ENCODE results near the gene MFAP5. TPM values are rescaled to one million over a fixed set of nuclear protein-coding genes. Genes with fewer than 3 reads are reported as not detected.

The MFAP5 gene
- polyA plus RNA-seq, 2 of the 4 experiments (the other 2 are of a cell fraction), result 0.40 TPM

- Histone ChIP-seq H3K4me1 (no peaks in the 10 kb centered on the region), H3K27ac (no peak overlapping the region), H3K4me3 (no peak overlapping the region), H3K9me3 (no peaks in the 10 kb centered on the region), H3K4me2 (no peak overlapping the region)
- ChIA-PET CTCF (interaction anchor here (1.4 kb wide), 1 partner anchor 91 kb away, joined by 3 read pairs; no protein-coding TSS in a partner anchor), POLR2A (no interaction called here)
- TF ChIP-seq CBX2 (IDR thresholded peaks at IDR 0.05; ENCODE audit: borderline replicate concordance, low read depth) (no peak), ZC3H11A (IDR thresholded peaks at IDR 0.05) (no peak), PHF8 (IDR thresholded peaks at IDR 0.05; ENCODE audit: borderline replicate concordance, low read depth) (no peak), TP53 (CRISPR knock-in tag; IDR thresholded peaks at IDR 0.05) (no peak), POLR2AphosphoS2 (conservative IDR thresholded peaks at IDR 0.05; ENCODE audit: low read length) (no peak)
- TF ChIP-seq, protein P1, sequence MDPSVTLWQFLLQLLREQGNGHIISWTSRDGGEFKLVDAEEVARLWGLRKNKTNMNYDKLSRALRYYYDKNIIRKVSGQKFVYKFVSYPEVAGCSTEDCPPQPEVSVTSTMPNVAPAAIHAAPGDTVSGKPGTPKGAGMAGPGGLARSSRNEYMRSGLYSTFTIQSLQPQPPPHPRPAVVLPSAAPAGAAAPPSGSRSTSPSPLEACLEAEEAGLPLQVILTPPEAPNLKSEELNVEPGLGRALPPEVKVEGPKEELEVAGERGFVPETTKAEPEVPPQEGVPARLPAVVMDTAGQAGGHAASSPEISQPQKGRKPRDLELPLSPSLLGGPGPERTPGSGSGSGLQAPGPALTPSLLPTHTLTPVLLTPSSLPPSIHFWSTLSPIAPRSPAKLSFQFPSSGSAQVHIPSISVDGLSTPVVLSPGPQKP (IDR thresholded peaks at IDR 0.05; ENCODE audit: low read depth, low read length), result no peak
- TF ChIP-seq, protein P2, sequence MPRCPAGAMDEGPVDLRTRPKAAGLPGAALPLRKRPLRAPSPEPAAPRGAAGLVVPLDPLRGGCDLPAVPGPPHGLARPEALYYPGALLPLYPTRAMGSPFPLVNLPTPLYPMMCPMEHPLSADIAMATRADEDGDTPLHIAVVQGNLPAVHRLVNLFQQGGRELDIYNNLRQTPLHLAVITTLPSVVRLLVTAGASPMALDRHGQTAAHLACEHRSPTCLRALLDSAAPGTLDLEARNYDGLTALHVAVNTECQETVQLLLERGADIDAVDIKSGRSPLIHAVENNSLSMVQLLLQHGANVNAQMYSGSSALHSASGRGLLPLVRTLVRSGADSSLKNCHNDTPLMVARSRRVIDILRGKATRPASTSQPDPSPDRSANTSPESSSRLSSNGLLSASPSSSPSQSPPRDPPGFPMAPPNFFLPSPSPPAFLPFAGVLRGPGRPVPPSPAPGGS (IDR thresholded peaks at IDR 0.05), result no peak
- DNase-seq (ENCODE audit: low read depth in 1 of 2, low spot score in 1 of 2) (no peak), FAIRE-seq (no peak), ATAC-seq (no peak)
- WGBS (ENCODE audit: missing lambda C conversion rate), result 47% methylated on average over 4 of the region's 4 CpGs
Observed at GRCh38 chr12:8638951-8639350, 23.7 kb downstream of the MFAP5 start.

DNA sequence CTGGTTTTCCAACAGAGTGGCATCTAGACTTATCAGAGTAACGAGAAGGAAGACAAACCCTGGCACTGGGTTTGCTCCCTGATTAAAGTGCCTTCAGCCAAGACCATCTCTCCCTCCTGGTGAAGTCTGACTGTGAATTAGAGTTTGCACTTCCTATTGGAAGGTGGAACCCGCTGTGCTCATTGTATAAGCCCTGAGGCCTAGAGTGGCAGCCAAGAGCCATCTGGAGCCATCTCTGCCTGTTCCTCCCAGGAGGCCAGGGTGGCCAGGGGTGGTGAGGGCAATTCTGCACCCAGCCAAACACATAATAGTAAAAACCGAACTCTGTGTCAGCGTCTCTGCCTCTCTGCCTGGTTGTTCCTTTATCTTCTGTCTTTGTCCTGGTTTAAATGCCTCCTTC is 25.0 kb downstream of the MFAP5 start:
- FAIRE-seq (no peak), DNase-seq (ENCODE audit: low read depth in 1 of 2, low spot score in 1 of 2) (no peak), ATAC-seq (0 out of 6 replicates have a peak, but pooled peaks of 1 of the 2 experiments have one; percentile 30)
- H3K4me3 ChIP-seq, result no peak overlapping the region
- H3K4me2 ChIP-seq, result no peak overlapping the region
- no peak for TF ChIP-seq HOXA7 (CRISPR knock-in tag; IDR thresholded peaks at IDR 0.05)
- TF ChIP-seq EP300 (IDR thresholded peaks at IDR 0.05), result no peak
- no peak for TF ChIP-seq HES2 (IDR thresholded peaks at IDR 0.05)
- TF ChIP-seq MYC (IDR thresholded peaks at IDR 0.05; ENCODE audit: borderline replicate concordance, low read length), result no peak
- TF ChIP-seq HOXB13 (CRISPR knock-in tag; IDR thresholded peaks at IDR 0.05; ENCODE audit: low read depth), result no peak
- TF ChIP-seq HEYL (CRISPR knock-in tag; IDR thresholded peaks at IDR 0.05), result no peak
- no peak for TF ChIP-seq TFCP2L1 (CRISPR knock-in tag; IDR thresholded peaks at IDR 0.05)
- no peak for TF ChIP-seq RCOR1 (IDR thresholded peaks at IDR 0.05; ENCODE audit: low read depth, low read length)
- TF ChIP-seq, protein P3, sequence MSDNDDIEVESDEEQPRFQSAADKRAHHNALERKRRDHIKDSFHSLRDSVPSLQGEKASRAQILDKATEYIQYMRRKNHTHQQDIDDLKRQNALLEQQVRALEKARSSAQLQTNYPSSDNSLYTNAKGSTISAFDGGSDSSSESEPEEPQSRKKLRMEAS (IDR thresholded peaks at IDR 0.05), result no peak
- no peak for TF ChIP-seq MAZ (IDR thresholded peaks at IDR 0.05; ENCODE audit: borderline replicate concordance, low read depth, low read length)
- no peak for TF ChIP-seq EHF (CRISPR knock-in tag; IDR thresholded peaks at IDR 0.05)
- TF ChIP-seq ATOH8 (CRISPR knock-in tag; IDR thresholded peaks at IDR 0.05; ENCODE audit: low read depth), result no peak
- TF ChIP-seq, protein P4, sequence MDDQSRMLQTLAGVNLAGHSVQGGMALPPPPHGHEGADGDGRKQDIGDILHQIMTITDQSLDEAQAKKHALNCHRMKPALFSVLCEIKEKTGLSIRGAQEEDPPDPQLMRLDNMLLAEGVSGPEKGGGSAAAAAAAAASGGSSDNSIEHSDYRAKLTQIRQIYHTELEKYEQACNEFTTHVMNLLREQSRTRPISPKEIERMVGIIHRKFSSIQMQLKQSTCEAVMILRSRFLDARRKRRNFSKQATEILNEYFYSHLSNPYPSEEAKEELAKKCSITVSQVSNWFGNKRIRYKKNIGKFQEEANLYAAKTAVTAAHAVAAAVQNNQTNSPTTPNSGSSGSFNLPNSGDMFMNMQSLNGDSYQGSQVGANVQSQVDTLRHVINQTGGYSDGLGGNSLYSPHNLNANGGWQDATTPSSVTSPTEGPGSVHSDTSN (IDR thresholded peaks at IDR 0.05), result no peak
- no peak for TF ChIP-seq RNF2 (IDR thresholded peaks at IDR 0.05; ENCODE audit: borderline replicate concordance, low read depth)
- no peak for TF ChIP-seq E2F6 (IDR thresholded peaks at IDR 0.05; ENCODE audit: borderline replicate concordance, low read depth)
- TF ChIP-seq, protein P5, sequence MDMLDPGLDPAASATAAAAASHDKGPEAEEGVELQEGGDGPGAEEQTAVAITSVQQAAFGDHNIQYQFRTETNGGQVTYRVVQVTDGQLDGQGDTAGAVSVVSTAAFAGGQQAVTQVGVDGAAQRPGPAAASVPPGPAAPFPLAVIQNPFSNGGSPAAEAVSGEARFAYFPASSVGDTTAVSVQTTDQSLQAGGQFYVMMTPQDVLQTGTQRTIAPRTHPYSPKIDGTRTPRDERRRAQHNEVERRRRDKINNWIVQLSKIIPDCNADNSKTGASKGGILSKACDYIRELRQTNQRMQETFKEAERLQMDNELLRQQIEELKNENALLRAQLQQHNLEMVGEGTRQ (IDR thresholded peaks at IDR 0.05), result no peak
- H3K4me1 ChIP-seq, result no peaks in the 10 kb centered on the region
- no peak overlapping the region for H3K27ac ChIP-seq
- no peaks in the 10 kb centered on the region for H3K9me3 ChIP-seq
- ChIA-PET CTCF (interaction anchor here (1.6 kb wide), 1 partner anchor 223 kb away, joined by 3 read pairs; no protein-coding TSS in a partner anchor), POLR2A (no interaction called here)
- 55% methylated on average over 4 of the region's 4 CpGs for WGBS (ENCODE audit: missing lambda C conversion rate)

Data from A549 (cell line).